Peyer's patch (tissue), 4 donors: Measurements from ENCODE around the gene SLC24A5.

Experiments used
- CTCF ChIP-seq, 6 experiments: fragments of 450-650 bp in 4 of 6; fragments of 200-600 bp in 2 of 6; sonication (generic) in 1 of 6; IDR thresholded peaks; one replicate each; pipeline ENCODE4 v1.5.1; 2017 to 2019; ENCODE audit warnings: antibody characterized with exemption in 6 of 6, mild to moderate bottlenecking in 3 of 6, moderate library complexity in 1 of 6
- POLR2A ChIP-seq, 2 donors: fragments of 450-650 bp; IDR thresholded peaks; one replicate each; pipeline ENCODE4 v1.5.1; 2017; ENCODE audit warnings: antibody characterized with exemption in 2 of 2, mild to moderate bottlenecking in 2 of 2, moderate library complexity in 2 of 2

- TF ChIP-seq CTCF (IDR thresholded peaks at IDR 0.05) (no peak), POLR2A (IDR thresholded peaks at IDR 0.05) (no peak)
Measured at GRCh38 chr15:48090666-48091065, 30.1 kb upstream of the SLC24A5 start.
